Upper lobe of left lung (tissue), 4 donors: Measurements from ENCODE around the gene DDX3X.

Experiments used
- CTCF ChIP-seq, 6 experiments: fragments of 450-650 bp in 4 of 6; fragments of 200-600 bp in 2 of 6; sonication (generic) in 2 of 6; IDR thresholded peaks; one replicate each; pipeline ENCODE4 v1.5.1; 2016 to 2019; ENCODE audit warnings: antibody characterized with exemption in 6 of 6
- POLR2A ChIP-seq, 4 donors: fragments of 450-650 bp; IDR thresholded peaks; one replicate each; pipeline ENCODE4 v1.5.1; 2016 to 2017; ENCODE audit warnings: antibody characterized with exemption in 4 of 4, mild to moderate bottlenecking in 2 of 4

DNA sequence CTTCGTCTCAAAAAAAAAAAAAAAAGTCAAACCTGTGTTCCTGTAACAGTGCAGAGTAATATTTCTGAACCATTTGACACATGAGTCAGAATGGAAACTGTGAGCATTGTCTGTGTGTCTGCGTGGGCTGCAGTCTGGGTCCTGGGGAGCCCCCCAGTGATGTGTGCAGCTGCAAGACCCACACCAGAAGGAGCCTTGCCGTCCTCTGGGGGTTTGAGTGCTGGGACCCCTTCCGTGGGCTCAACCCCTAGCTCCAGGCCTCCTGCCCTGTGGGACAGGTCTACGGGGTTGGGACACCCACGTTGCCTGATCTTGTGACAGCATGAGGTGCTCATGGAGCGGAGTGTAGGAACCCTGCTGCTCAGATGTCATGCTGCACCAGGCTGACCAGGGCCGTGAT, 43.7 kb downstream of the DDX3X start:
- no peak for TF ChIP-seq CTCF (IDR thresholded peaks at IDR 0.05)
- no peak for TF ChIP-seq POLR2A (IDR thresholded peaks at IDR 0.05)
